Activated B cell treated with CpG ODN at 0.5 μM for 24 hours (primary cell): ENCODE measurements around the gene STK17B. TPM values are rescaled to one million over a fixed set of nuclear protein-coding genes. Genes with fewer than 3 reads are reported as not detected.

Source experiments
- ATAC-seq: fragments of 200-7000 bp; cut with Tn5 transposase; one replicate; pipeline ENCODE4 v1.10.0; 2021; ENCODE audit warnings: low read depth, mild to moderate bottlenecking, moderate library complexity
- CTCF ChIA-PET: fragments of 350-600 bp; sonication (Branson Sonifier 250); formaldehyde crosslinking; loops from one replicate; lab custom pipeline; 2021; ENCODE audit warnings: antibody characterized with exemption; lab: Charles Lee
- POLR2A ChIA-PET: fragments of 350-600 bp; sonication (Branson Sonifier 250); formaldehyde crosslinking; loops from one replicate; lab custom pipeline; 2021; ENCODE audit warnings: antibody characterized with exemption; lab: Charles Lee
- DNase-seq: peaks from one replicate; pipeline ENCODE4 v3.0.0; 2022
- H3K27ac Mint-ChIP-seq: one replicate; pipeline ENCODE4 v1.8.0; 2020; ENCODE audit warnings: mixed read lengths
- H3K27me3 Mint-ChIP-seq: one replicate; pipeline ENCODE4 v1.8.0; 2021; ENCODE audit warnings: mixed read lengths
- H3K36me3 Mint-ChIP-seq: one replicate; pipeline ENCODE4 v1.8.0; 2021; ENCODE audit warnings: low read depth, mixed read lengths
- H3K4me1 Mint-ChIP-seq: one replicate; pipeline ENCODE4 v1.8.0; 2021; ENCODE audit warnings: mixed read lengths
- H3K4me3 Mint-ChIP-seq: one replicate; pipeline ENCODE4 v1.8.0; 2020; ENCODE audit warnings: mild to moderate bottlenecking, mixed read lengths
- H3K9me3 Mint-ChIP-seq: one replicate; pipeline ENCODE4 v1.8.0; 2020; ENCODE audit warnings: mixed read lengths
- CTCF ChIP-seq: fragments of 200-600 bp; IDR thresholded peaks from one replicate; pipeline ENCODE4 v1.8.0; 2022; ENCODE audit warnings: antibody characterized with exemption, mild to moderate bottlenecking
- intact Hi-C: fragments of 100-400 bp; cut with micrococcal nuclease; formaldehyde crosslinking; loops from one replicate; pipeline ENCODE4 v1.15.1; 2024
- total RNA-seq: library from RNA; stranded (reverse); gene quantifications from 2 replicates; pipeline ENCODE4 v1.2.3, GENCODE V29; 2022

STK17B gene
- total RNA-seq, 1 donor from 2014 or later, result 226 TPM

DNA sequence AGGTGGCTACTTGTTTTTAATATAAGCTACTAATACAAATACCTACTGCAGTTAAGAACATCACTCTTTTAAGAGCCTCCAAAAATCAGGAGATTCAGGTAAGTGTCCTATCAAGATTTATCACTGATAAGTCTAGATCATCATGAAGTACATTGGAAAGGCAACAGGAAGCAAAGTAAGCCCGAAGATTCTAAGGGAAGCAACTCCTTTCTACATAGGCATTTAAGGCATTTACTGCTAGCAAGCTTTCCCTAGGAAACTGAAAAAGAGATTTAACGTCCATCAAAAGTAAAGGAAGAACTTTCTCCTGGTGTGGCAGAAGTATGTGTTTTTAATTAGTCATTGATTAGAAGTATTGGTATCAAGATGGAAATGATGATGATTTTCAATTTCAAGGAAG lies 3.7 kb downstream of the STK17B start:
- POLR2A ChIA-PET, result interaction anchor here (0.9 to 5.9 kb wide), 9 partner anchors 9 to 108 kb away, joined by 3 to 38 read pairs (median 18); no protein-coding TSS in a partner anchor
- H3K27ac Mint-ChIP-seq, result peak overlapping the region; percentile 98
- peaks cover 62% of the 10 kb centered on the region for H3K36me3 Mint-ChIP-seq
- ATAC-seq, result no peak
- no peak for DNase-seq
- no peak for TF ChIP-seq CTCF
- no peaks in the 10 kb centered on the region for H3K9me3 Mint-ChIP-seq
- CTCF ChIA-PET, result interaction anchor here (0.7 to 3.1 kb wide), 5 partner anchors 8 to 169 kb away, joined by 3 to 21 read pairs (median 7); partner anchors contain the start of gene DNAH7
- no peaks in the 10 kb centered on the region for H3K27me3 Mint-ChIP-seq
- intact Hi-C loops, result loop anchor here (5.0 kb wide), 1 partner anchor 35 kb away; no protein-coding TSS in a partner anchor
- peak overlapping the region; percentile 99 for H3K4me3 Mint-ChIP-seq
- peaks cover 58% of the 10 kb centered on the region for H3K4me1 Mint-ChIP-seq

DNA sequence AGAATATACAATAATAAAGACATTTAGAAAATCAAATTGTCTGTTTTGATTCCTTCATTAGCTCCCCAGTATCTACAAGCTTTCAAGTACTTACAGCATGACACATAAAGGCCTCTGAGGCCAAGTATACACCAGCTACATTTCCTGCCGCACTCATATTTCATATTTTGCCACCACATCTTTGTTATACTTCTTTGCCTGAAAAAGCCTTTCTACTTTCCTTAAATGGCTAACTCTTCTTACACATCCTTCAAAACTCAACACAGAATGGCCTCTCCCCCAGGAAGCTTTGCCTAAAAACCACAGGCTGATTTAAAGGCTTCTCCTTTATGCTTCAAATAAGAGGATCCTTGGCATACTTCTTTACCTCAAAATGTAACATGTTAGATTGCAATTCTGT lies 4.5 kb downstream of the STK17B start:
- POLR2A ChIA-PET, result interaction anchor here (0.5 to 5.9 kb wide), 18 partner anchors 8 to 284 kb away, joined by 3 to 38 read pairs (median 4); no protein-coding TSS in a partner anchor
- no peaks in the 10 kb centered on the region for H3K9me3 Mint-ChIP-seq
- TF ChIP-seq CTCF, result no peak
- peaks cover 69% of the 10 kb centered on the region for H3K36me3 Mint-ChIP-seq
- peaks cover 58% of the 10 kb centered on the region for H3K4me1 Mint-ChIP-seq
- ATAC-seq, result no peak
- intact Hi-C loops, result loop anchor here (5.0 kb wide), 1 partner anchor 35 kb away; no protein-coding TSS in a partner anchor
- H3K4me3 Mint-ChIP-seq, result peak overlapping the region; percentile 99
- peak overlapping the region; percentile 98 for H3K27ac Mint-ChIP-seq
- no peak for DNase-seq
- no peaks in the 10 kb centered on the region for H3K27me3 Mint-ChIP-seq
- CTCF ChIA-PET, result interaction anchor here (0.9 to 3.1 kb wide), 8 partner anchors 8 to 170 kb away, joined by 3 to 21 read pairs (median 4); no protein-coding TSS in a partner anchor

DNA sequence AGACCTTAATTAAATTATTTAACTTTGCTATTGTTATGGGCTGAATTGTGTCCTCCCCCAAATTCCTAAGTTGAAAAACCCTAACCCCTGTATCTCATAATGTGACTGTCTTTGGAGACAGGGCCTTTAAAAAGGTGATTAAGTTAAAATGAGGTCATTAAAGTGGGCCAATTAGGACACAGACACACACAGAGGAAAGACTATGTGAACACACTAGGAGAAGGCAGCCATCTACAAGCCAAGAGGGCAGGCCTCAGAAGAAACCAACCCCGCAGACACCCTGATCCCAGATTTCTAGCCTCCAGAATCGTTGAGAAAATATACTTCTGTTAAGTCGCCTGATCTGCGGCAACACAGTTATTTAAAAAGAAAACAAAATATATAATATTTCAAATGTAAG lies 6.4 kb downstream of the STK17B start:
- Mint-ChIP-seq H3K36me3 (peaks cover 71% of the 10 kb centered on the region), H3K4me1 (peaks cover 74% of the 10 kb centered on the region), H3K27me3 (no peaks in the 10 kb centered on the region), H3K9me3 (no peaks in the 10 kb centered on the region), H3K27ac (peak overlapping the region; percentile 83), H3K4me3 (peak overlapping the region; percentile 64)
- ChIA-PET POLR2A (interaction anchor here (1.0 to 5.9 kb wide), 9 partner anchors 11 to 111 kb away, joined by 3 to 53 read pairs (median 16); no protein-coding TSS in a partner anchor), CTCF (interaction anchor here (0.7 to 3.5 kb wide), 6 partner anchors 11 to 171 kb away, joined by 3 to 14 read pairs (median 3); no protein-coding TSS in a partner anchor)
- TF ChIP-seq CTCF, result no peak
- DNase-seq (no peak), ATAC-seq (no peak)
- intact Hi-C loops, result loop anchor here (5.0 kb wide), 1 partner anchor 33 kb away; no protein-coding TSS in a partner anchor

DNA sequence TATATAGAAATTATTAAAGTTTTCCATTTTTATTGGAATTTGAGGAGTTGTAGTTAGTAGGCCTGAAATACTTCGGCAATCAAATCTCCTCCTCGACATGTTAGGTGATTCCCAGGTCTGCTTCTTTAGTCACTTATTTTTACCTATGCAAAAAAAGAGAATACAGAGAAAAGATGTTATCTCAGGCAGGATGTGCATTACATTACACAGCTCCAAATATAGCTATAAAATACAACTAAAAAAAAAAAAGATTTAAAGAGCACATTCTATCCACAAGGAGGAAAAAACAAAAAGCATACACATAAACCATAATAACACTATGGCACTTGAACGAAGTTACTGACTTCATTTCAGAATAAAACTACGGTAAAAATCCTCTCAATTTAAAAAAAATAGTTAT lies 8.1 kb downstream of the STK17B start:
- Mint-ChIP-seq H3K27ac (peak overlapping the region; percentile 84), H3K36me3 (peaks cover 67% of the 10 kb centered on the region), H3K4me3 (peak overlapping the region; percentile 53), H3K27me3 (no peaks in the 10 kb centered on the region), H3K9me3 (no peaks in the 10 kb centered on the region), H3K4me1 (peaks cover 86% of the 10 kb centered on the region)
- DNase-seq, result no peak
- intact Hi-C loops, result no loop called here
- no peak for ATAC-seq
- ChIA-PET CTCF (interaction anchor here (1.1 to 3.5 kb wide), 3 partner anchors 75 to 113 kb away, joined by 3 to 14 read pairs (median 6); no protein-coding TSS in a partner anchor), POLR2A (interaction anchor here (0.6 to 7.1 kb wide), 9 partner anchors 7 to 498 kb away, joined by 3 to 88 read pairs (median 9); partner anchors contain the start of gene STK17B)
- no peak for TF ChIP-seq CTCF

DNA sequence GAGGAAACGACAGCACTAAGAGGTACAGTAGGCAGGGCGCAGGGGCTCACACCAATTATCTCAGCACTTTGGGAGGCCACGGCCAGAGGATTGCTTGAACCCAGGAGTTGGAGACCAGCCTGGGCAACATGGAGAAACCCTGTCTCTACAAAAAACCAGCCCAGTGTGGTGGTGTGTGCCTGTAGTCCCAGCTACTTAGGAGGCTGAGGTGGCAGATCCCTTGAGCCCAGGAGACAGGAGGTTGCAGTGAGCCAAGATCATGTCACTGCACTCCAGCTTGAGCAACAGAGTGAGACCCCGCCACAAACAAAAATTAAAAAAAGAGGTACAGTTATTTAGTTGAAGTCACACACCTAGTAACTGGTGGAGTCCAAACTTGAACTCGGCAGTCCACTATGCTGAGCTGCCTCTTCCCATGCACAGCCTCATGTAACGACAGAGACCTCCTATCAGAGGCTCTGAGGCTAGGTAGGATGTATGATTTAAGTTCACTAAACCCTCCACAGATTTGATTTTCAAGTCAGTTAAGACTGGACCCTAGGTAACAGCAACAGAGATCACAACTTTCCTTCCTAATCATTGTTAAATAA lies 8.7 kb downstream of the STK17B start:
- ChIA-PET POLR2A (interaction anchor here (0.6 to 7.1 kb wide), 10 partner anchors 8 to 497 kb away, joined by 3 to 88 read pairs (median 7); partner anchors contain the start of gene STK17B), CTCF (interaction anchor here (1.1 to 3.5 kb wide), 4 partner anchors 76 to 113 kb away, joined by 3 to 14 read pairs (median 6); no protein-coding TSS in a partner anchor)
- no peak for TF ChIP-seq CTCF
- ATAC-seq, result peak; percentile 19
- DNase-seq, result no peak
- H3K4me1 Mint-ChIP-seq, result peaks cover 86% of the 10 kb centered on the region
- intact Hi-C loops, result no loop called here
- no peaks in the 10 kb centered on the region for H3K9me3 Mint-ChIP-seq
- H3K36me3 Mint-ChIP-seq, result peaks cover 66% of the 10 kb centered on the region
- no peaks in the 10 kb centered on the region for H3K27me3 Mint-ChIP-seq
- peak overlapping the region; percentile 84 for H3K27ac Mint-ChIP-seq
- H3K4me3 Mint-ChIP-seq, result peak overlapping the region; percentile 64
